GM23248 (cell line): ENCODE measurements around the gene GULP1.

Source experiments
- EZH2 ChIP-seq: fragments of 200-600 bp; sonication (generic); IDR thresholded peaks from 2 replicates; pipeline ENCODE4 v1.6.1; 2018; ENCODE audit warnings: antibody characterized with exemption, mild to moderate bottlenecking; ENCODE audit not compliant: insufficient read depth, poor library complexity, severe bottlenecking
- EZH2phosphoT487 ChIP-seq: fragments of 200-600 bp; sonication (generic); IDR thresholded peaks from 2 replicates; pipeline ENCODE4 v1.6.1; 2018; ENCODE audit warnings: antibody characterized with exemption, moderate library complexity, mild to moderate bottlenecking, low read depth; ENCODE audit not compliant: insufficient read depth

- TF ChIP-seq EZH2 (no peak), EZH2phosphoT487 (no peak)
Observed at GRCh38 chr2:188382107-188382506, 90.4 kb downstream of the GULP1 start.
